HL-60/S4 treated with retinoic acid at 250 ng/mL for 4 days and 3 days (cell line): ENCODE results near the gene LGR5.
"Not testable (repeated sequence)": the region's sequence is repeated elsewhere in the genome, so short reads cannot be mapped to it uniquely, and the experiment has no call there.

ENCODE experiments used
- in situ Hi-C: fragments of 300-500 bp; cut with MboI; formaldehyde crosslinking; loops from 2 replicates; pipeline ENCODE4 v1.7.0; 2022; ENCODE audit warnings: low sequenced_read_pairs

Gene LGR5

GRCh38 chr12:71546322-71546861 is 106.8 kb downstream of the LGR5 start:
- in situ Hi-C loops: no loop called here

GRCh38 chr12:71548893-71549292 is 109.3 kb downstream of the LGR5 start:
- in situ Hi-C loops: no loop called here

GRCh38 chr12:71551529-71551928 is 111.9 kb downstream of the LGR5 start:
- in situ Hi-C loops: no loop called here

- in situ Hi-C loops: no loop called here
Observed at GRCh38 chr12:71552728-71553501, 113.3 kb downstream of the LGR5 start.

GRCh38 chr12:71555191-71555590 is 115.6 kb downstream of the LGR5 start:
- in situ Hi-C loops: no loop called here

GRCh38 chr12:71555789-71556188 is 116.2 kb downstream of the LGR5 start:
- in situ Hi-C loops: not testable (repeated sequence)

GRCh38 chr12:71556448-71556847 is 116.8 kb downstream of the LGR5 start:
- in situ Hi-C loops: no loop called here

GRCh38 chr12:71556875-71557274 is 117.3 kb downstream of the LGR5 start:
- in situ Hi-C loops: no loop called here

- in situ Hi-C loops: no loop called here
Observed at GRCh38 chr12:71558445-71558844, 118.8 kb downstream of the LGR5 start.

GRCh38 chr12:71562676-71563595 is 123.3 kb downstream of the LGR5 start:
- in situ Hi-C loops: no loop called here

- in situ Hi-C loops: no loop called here
Observed at GRCh38 chr12:71565535-71565934, 125.9 kb downstream of the LGR5 start.

GRCh38 chr12:71566655-71567054 is 127.1 kb downstream of the LGR5 start:
- in situ Hi-C loops: no loop called here

- in situ Hi-C loops: no loop called here
Observed at GRCh38 chr12:71567537-71567936, 127.9 kb downstream of the LGR5 start.

- in situ Hi-C loops: not testable (repeated sequence)
Observed at GRCh38 chr12:71569885-71570284, 130.3 kb downstream of the LGR5 start.

- in situ Hi-C loops: no loop called here
Observed at GRCh38 chr12:71576496-71576895, 136.9 kb downstream of the LGR5 start.

- in situ Hi-C loops: no loop called here
Observed at GRCh38 chr12:71578694-71579258, 139.2 kb downstream of the LGR5 start.

- in situ Hi-C loops: no loop called here
Observed at GRCh38 chr12:71581206-71581605, 141.6 kb downstream of the LGR5 start.

- in situ Hi-C loops: no loop called here
Observed at GRCh38 chr12:71582925-71583324, 143.3 kb downstream of the LGR5 start.

GRCh38 chr12:71584356-71584755 is 144.8 kb downstream of the LGR5 start:
- in situ Hi-C loops: no loop called here

GRCh38 chr12:71585218-71585617 is 145.6 kb downstream of the LGR5 start:
- in situ Hi-C loops: no loop called here

- in situ Hi-C loops: no loop called here
Observed at GRCh38 chr12:71587012-71587411, 147.4 kb downstream of the LGR5 start.
